ENCODE measurements around the gene PRPF39.

PRPF39 gene

DNA sequence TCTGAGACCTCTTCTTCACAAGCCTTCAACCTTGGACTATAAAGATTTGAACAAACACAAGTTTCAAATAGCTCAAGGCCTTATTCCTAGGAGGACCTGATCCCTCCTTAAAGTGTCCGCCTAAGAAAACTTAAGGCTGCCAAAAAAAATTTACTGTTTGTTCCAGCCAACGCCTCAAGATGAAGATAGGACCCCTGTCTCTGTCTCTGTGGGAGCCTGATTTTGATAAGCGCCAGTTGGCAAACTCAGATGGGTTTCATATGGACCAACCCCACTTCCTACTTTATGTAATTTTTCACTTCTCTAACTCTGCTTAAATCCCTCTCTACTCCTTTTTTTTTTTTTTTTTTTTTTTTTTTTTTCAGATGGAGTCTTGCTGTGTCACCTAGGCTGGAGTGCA is 39.4 kb downstream of the PRPF39 start:
- no peak overlapping the region for H3K14ac ChIP-seq (ENCODE audit: low read length)
- no peak overlapping the region for H2BK12ac ChIP-seq (ENCODE audit: low read length)
- no peak overlapping the region for H2BK120ac ChIP-seq (ENCODE audit: insufficient read depth, low read length, poor library complexity)
- no peak overlapping the region for H2AFZ ChIP-seq (ENCODE audit: insufficient read depth, low read length, poor library complexity)
- no peaks in the 10 kb centered on the region for H3K79me1 ChIP-seq (ENCODE audit: low read length)
- H3K79me2 ChIP-seq (ENCODE audit: control insufficient read depth, insufficient read depth, low read length, poor library complexity): no peaks in the 10 kb centered on the region
- no peak overlapping the region for H3K18ac ChIP-seq (ENCODE audit: low read length)
- H3K4me2 ChIP-seq (ENCODE audit: low read length): no peak overlapping the region
- no peaks in the 10 kb centered on the region for H3K4me1 ChIP-seq (ENCODE audit: control insufficient read depth in 1 of 2, insufficient read depth in 2 of 2, low read length in 2 of 2)
- no peak overlapping the region for H3K9ac ChIP-seq (ENCODE audit: low read length)
- H2BK5ac ChIP-seq (ENCODE audit: low read depth, low read length, poor library complexity): no peak overlapping the region
- no peak overlapping the region for H4K91ac ChIP-seq (ENCODE audit: low read depth, low read length)
- H4K8ac ChIP-seq (ENCODE audit: low read depth, low read length): no peak overlapping the region
- no CpG with 5 or more reads among the region's 3 CpGs for WGBS (ENCODE audit: extremely low coverage, insufficient coverage, insufficient read length)
- no peak overlapping the region for H3K27ac ChIP-seq (ENCODE audit: low read depth, low read length)
- H3K9me3 ChIP-seq (ENCODE audit: insufficient read depth, low read depth, low read length): no peaks in the 10 kb centered on the region
- no peak for DNase-seq
- H2AK5ac ChIP-seq (ENCODE audit: low read length): no peak overlapping the region
- no peak overlapping the region for H4K12ac ChIP-seq (ENCODE audit: low read depth, low read length)
- peaks cover 16 to 25% of the 10 kb centered on the region in 2 experiments for H3K36me3 ChIP-seq (ENCODE audit: control insufficient read depth in 1 of 2, insufficient read depth in 2 of 2, low read length in 2 of 2)
- no peak overlapping the region for H3K23ac ChIP-seq (ENCODE audit: low read length)
- no peak overlapping the region for H3K4me3 ChIP-seq (ENCODE audit: low read depth, low read length)
- H3K27me3 ChIP-seq (ENCODE audit: insufficient read depth, low read length): no peaks in the 10 kb centered on the region
- H3K4ac ChIP-seq (ENCODE audit: low read depth, low read length): no peak overlapping the region

DNA sequence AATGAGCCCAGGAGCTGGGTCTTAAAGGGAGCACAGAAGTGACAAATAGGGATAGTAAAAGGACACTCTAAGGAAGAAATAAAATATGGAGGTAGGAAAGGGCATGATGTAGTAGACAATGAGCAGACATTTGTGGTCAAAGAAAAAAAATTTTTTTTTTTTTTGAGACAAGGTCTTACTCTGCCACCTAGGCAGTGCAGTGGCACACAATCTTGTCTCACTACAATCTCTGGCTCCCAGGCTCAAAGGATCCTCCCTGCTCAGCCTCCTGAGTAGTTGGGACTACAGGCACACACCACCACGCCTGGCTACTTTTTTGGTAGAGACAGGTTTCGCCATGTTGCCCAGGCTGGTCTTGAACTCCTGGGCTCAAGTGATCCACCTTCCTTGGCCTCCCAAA is 41.8 kb downstream of the PRPF39 start:
- Histone ChIP-seq H2BK120ac (ENCODE audit: insufficient read depth, low read length, poor library complexity) (no peak overlapping the region), H3K18ac (ENCODE audit: low read length) (no peak overlapping the region), H4K12ac (ENCODE audit: low read depth, low read length) (no peak overlapping the region), H2BK12ac (ENCODE audit: low read length) (no peak overlapping the region), H3K23ac (ENCODE audit: low read length) (no peak overlapping the region), H3K36me3 (ENCODE audit: control insufficient read depth in 1 of 2, insufficient read depth in 2 of 2, low read length in 2 of 2) (peaks cover 9 to 18% of the 10 kb centered on the region in 2 experiments), H4K91ac (ENCODE audit: low read depth, low read length) (no peak overlapping the region), H3K79me1 (ENCODE audit: low read length) (no peaks in the 10 kb centered on the region), H3K9me3 (ENCODE audit: insufficient read depth, low read depth, low read length) (no peaks in the 10 kb centered on the region), H3K79me2 (ENCODE audit: control insufficient read depth, insufficient read depth, low read length, poor library complexity) (no peaks in the 10 kb centered on the region), H4K8ac (ENCODE audit: low read depth, low read length) (no peak overlapping the region), H3K4ac (ENCODE audit: low read depth, low read length) (no peak overlapping the region), H3K4me2 (ENCODE audit: low read length) (no peak overlapping the region), H3K27me3 (ENCODE audit: insufficient read depth, low read length) (no peaks in the 10 kb centered on the region), H3K4me1 (ENCODE audit: control insufficient read depth in 1 of 2, insufficient read depth in 2 of 2, low read length in 2 of 2) (no peaks in the 10 kb centered on the region), H2AK5ac (ENCODE audit: low read length) (no peak overlapping the region), H3K27ac (ENCODE audit: low read depth, low read length) (no peak overlapping the region), H2AFZ (ENCODE audit: insufficient read depth, low read length, poor library complexity) (no peak overlapping the region), H2BK5ac (ENCODE audit: low read depth, low read length, poor library complexity) (no peak overlapping the region), H3K9ac (ENCODE audit: low read length) (no peak overlapping the region), H3K4me3 (ENCODE audit: low read depth, low read length) (no peak overlapping the region), H3K14ac (ENCODE audit: low read length) (no peak overlapping the region)
- no peak for DNase-seq
- WGBS (ENCODE audit: extremely low coverage, insufficient coverage, insufficient read length): no CpG with 5 or more reads among the region's 2 CpGs

DNA sequence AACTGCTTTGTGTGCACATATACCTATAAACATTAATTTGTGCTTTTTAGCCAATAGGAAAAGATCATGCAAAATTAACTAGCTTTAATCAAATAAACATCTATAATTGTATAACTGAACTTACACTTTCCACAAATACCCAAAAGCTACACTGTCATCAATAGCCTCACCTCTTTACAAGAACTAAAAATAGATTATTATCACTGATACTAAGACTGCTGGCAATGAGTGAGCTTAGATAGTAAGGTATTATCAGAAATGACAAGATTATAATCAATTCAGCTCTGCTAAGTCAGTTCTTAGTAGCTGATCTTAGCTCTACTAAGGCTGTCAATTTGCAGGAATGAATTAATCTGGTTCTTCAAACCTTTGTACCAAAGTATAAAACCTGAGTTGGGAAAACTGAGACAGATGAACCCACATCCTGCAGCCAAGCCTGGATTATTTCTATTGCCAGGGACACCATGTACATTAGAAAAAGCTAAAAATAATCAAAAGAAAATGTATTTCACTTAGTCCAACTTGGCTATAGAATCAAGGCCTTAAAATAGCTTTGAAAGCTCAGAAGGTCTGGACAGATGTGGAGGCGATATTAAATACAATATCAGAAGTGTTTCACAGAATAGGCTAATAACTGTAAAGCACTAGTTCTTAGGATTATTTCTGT is 45.2 kb downstream of the PRPF39 start:
- no peak overlapping the region for H3K14ac ChIP-seq (ENCODE audit: low read length)
- H3K4ac ChIP-seq (ENCODE audit: low read depth, low read length): no peak overlapping the region
- DNase-seq: no peak
- H4K91ac ChIP-seq (ENCODE audit: low read depth, low read length): no peak overlapping the region
- H3K4me3 ChIP-seq (ENCODE audit: low read depth, low read length): no peak overlapping the region
- peaks cover 5 to 7% of the 10 kb centered on the region in 2 experiments for H3K36me3 ChIP-seq (ENCODE audit: control insufficient read depth in 1 of 2, insufficient read depth in 2 of 2, low read length in 2 of 2)
- no peaks in the 10 kb centered on the region for H3K4me1 ChIP-seq (ENCODE audit: control insufficient read depth in 1 of 2, insufficient read depth in 2 of 2, low read length in 2 of 2)
- H3K27me3 ChIP-seq (ENCODE audit: insufficient read depth, low read length): no peaks in the 10 kb centered on the region
- H3K9ac ChIP-seq (ENCODE audit: low read length): no peak overlapping the region
- no peak overlapping the region for H3K23ac ChIP-seq (ENCODE audit: low read length)
- WGBS (ENCODE audit: extremely low coverage, insufficient coverage, insufficient read length): no CpG with 5 or more reads among the region's 1 CpG
- H2BK5ac ChIP-seq (ENCODE audit: low read depth, low read length, poor library complexity): no peak overlapping the region
- no peak overlapping the region for H2BK12ac ChIP-seq (ENCODE audit: low read length)
- H2AK5ac ChIP-seq (ENCODE audit: low read length): no peak overlapping the region
- peaks cover 2% of the 10 kb centered on the region for H3K79me2 ChIP-seq (ENCODE audit: control insufficient read depth, insufficient read depth, low read length, poor library complexity)
- H3K18ac ChIP-seq (ENCODE audit: low read length): no peak overlapping the region
- H4K12ac ChIP-seq (ENCODE audit: low read depth, low read length): no peak overlapping the region
- H3K4me2 ChIP-seq (ENCODE audit: low read length): no peak overlapping the region
- no peak overlapping the region for H2AFZ ChIP-seq (ENCODE audit: insufficient read depth, low read length, poor library complexity)
- peaks cover 3% of the 10 kb centered on the region for H3K79me1 ChIP-seq (ENCODE audit: low read length)
- no peak overlapping the region for H3K27ac ChIP-seq (ENCODE audit: low read depth, low read length)
- H2BK120ac ChIP-seq (ENCODE audit: insufficient read depth, low read length, poor library complexity): no peak overlapping the region
- H4K8ac ChIP-seq (ENCODE audit: low read depth, low read length): no peak overlapping the region
- no peaks in the 10 kb centered on the region for H3K9me3 ChIP-seq (ENCODE audit: insufficient read depth, low read depth, low read length)

DNA sequence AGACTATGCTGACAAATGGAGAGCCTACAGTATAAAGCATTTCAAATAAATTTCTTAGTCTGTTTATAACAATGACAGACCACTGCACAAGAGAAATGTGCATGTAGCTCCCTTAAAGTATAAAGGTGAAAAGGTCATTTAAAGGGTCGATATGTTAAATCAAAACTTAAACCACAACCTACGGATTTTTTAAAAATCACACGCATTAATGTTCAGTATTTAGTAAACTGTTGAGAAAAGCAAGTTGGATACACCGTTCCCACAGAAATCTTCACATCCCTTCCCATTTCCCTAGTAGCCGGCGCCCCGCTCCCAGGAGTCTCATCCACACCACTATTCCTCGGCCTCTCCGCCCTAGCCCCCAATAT is 49.8 kb downstream of the PRPF39 start:
- Histone ChIP-seq H3K9ac (ENCODE audit: low read length) (peak overlapping the region; percentile 100), H3K4me2 (ENCODE audit: low read length) (peak overlapping the region; percentile 83), H3K79me1 (ENCODE audit: low read length) (peaks cover 6% of the 10 kb centered on the region), H2BK120ac (ENCODE audit: insufficient read depth, low read length, poor library complexity) (no peak overlapping the region), H3K4ac (ENCODE audit: low read depth, low read length) (peak overlapping the region; percentile 49), H3K79me2 (ENCODE audit: control insufficient read depth, insufficient read depth, low read length, poor library complexity) (peaks cover 4% of the 10 kb centered on the region), H2AFZ (ENCODE audit: insufficient read depth, low read length, poor library complexity) (no peak overlapping the region), H3K4me1 (ENCODE audit: control insufficient read depth in 1 of 2, insufficient read depth in 2 of 2, low read length in 2 of 2) (no peaks in the 10 kb centered on the region), H3K23ac (ENCODE audit: low read length) (no peak overlapping the region), H3K18ac (ENCODE audit: low read length) (peak overlapping the region; percentile 46), H3K36me3 (ENCODE audit: control insufficient read depth in 1 of 2, insufficient read depth in 2 of 2, low read length in 2 of 2) (no peaks in the 10 kb centered on the region), H4K91ac (ENCODE audit: low read depth, low read length) (peak overlapping the region; percentile 87), H2BK12ac (ENCODE audit: low read length) (no peak overlapping the region), H3K27me3 (ENCODE audit: insufficient read depth, low read length) (no peaks in the 10 kb centered on the region), H3K9me3 (ENCODE audit: insufficient read depth, low read depth, low read length) (no peaks in the 10 kb centered on the region), H3K4me3 (ENCODE audit: low read depth, low read length) (peak overlapping the region; percentile 94), H3K27ac (ENCODE audit: low read depth, low read length) (peak overlapping the region; percentile 70), H4K12ac (ENCODE audit: low read depth, low read length) (peak overlapping the region; percentile 89), H2BK5ac (ENCODE audit: low read depth, low read length, poor library complexity) (peak overlapping the region; percentile 71), H2AK5ac (ENCODE audit: low read length) (no peak overlapping the region), H4K8ac (ENCODE audit: low read depth, low read length) (peak overlapping the region; percentile 94), H3K14ac (ENCODE audit: low read length) (peak overlapping the region; percentile 70)
- no peak for DNase-seq
- WGBS (ENCODE audit: extremely low coverage, insufficient coverage, insufficient read length): no CpG with 5 or more reads among the region's 9 CpGs
